Measurements from ENCODE around the gene ZFP28. TPM values are rescaled to one million over a fixed set of nuclear protein-coding genes. Genes with fewer than 3 reads are reported as not detected.

Gene ZFP28
- total RNA-seq, 1 experiment from 2014 or later, result 4.6 TPM

- no peak for TF ChIP-seq PREB (CRISPR knock-in tag; IDR thresholded peaks at IDR 0.05; ENCODE audit: borderline replicate concordance)
- no peak for TF ChIP-seq MYBL2 (CRISPR knock-in tag; IDR thresholded peaks at IDR 0.05)
- TF ChIP-seq ZBTB43 (CRISPR knock-in tag; IDR thresholded peaks at IDR 0.05), result 0 out of 2 replicates have a peak, but pooled peaks have one; percentile 20
- peak; percentile 5; the same call in 1 of the 2 replicates for TF ChIP-seq MAX (CRISPR knock-in tag; IDR thresholded peaks at IDR 0.05)
- no peak for TF ChIP-seq TCF7 (CRISPR knock-in tag; IDR thresholded peaks at IDR 0.05; ENCODE audit: low read depth)
- TF ChIP-seq PRDM15 (CRISPR knock-in tag; IDR thresholded peaks at IDR 0.05), result no peak
Observed at GRCh38 chr19:56595548-56595899, 56.8 kb downstream of the ZFP28 start (continued).

GRCh38 chr19:56596676-56597075 is 57.9 kb downstream of the ZFP28 start:
- H3K27me3 Mint-ChIP-seq (ENCODE audit: low read depth), result peaks cover 19% of the 10 kb centered on the region
- TF ChIP-seq USF1 (CRISPR knock-in tag; IDR thresholded peaks at IDR 0.05), result no peak
- no peak for TF ChIP-seq ZNF317 (CRISPR knock-in tag; IDR thresholded peaks at IDR 0.05; ENCODE audit: borderline replicate concordance, low read depth)
- no peak for TF ChIP-seq NR1H2 (CRISPR knock-in tag; IDR thresholded peaks at IDR 0.05)
- TF ChIP-seq CREB1 (CRISPR knock-in tag; IDR thresholded peaks at IDR 0.05), result no peak
- TF ChIP-seq ELF4 (CRISPR knock-in tag; IDR thresholded peaks at IDR 0.05; ENCODE audit: low read depth), result no peak
- TF ChIP-seq ZNF219 (CRISPR knock-in tag; IDR thresholded peaks at IDR 0.05; ENCODE audit: borderline replicate concordance), result no peak
- no peak for TF ChIP-seq CBFB (CRISPR knock-in tag; IDR thresholded peaks at IDR 0.05; ENCODE audit: low read depth)
- TF ChIP-seq GRHL2 (CRISPR knock-in tag; IDR thresholded peaks at IDR 0.05; ENCODE audit: insufficient replicate concordance, severe bottlenecking), result no peak
- no peak for TF ChIP-seq ESRRA (CRISPR knock-in tag; IDR thresholded peaks at IDR 0.05; ENCODE audit: borderline replicate concordance)
- no peak for TF ChIP-seq CREM (CRISPR knock-in tag; IDR thresholded peaks at IDR 0.05)
- TF ChIP-seq SP1 (CRISPR knock-in tag; conservative IDR thresholded peaks at IDR 0.05), result no peak
- TF ChIP-seq GTF2I (CRISPR knock-in tag; conservative IDR thresholded peaks at IDR 0.05), result no peak
- no peak for TF ChIP-seq SMAD3 (CRISPR knock-in tag; IDR thresholded peaks at IDR 0.05; ENCODE audit: borderline replicate concordance)
- no peak for TF ChIP-seq FOXP1 (CRISPR knock-in tag; IDR thresholded peaks at IDR 0.05; ENCODE audit: borderline replicate concordance)
- no peak for TF ChIP-seq ZMAT4 (CRISPR knock-in tag; IDR thresholded peaks at IDR 0.05)
- TF ChIP-seq EMX1 (CRISPR knock-in tag; IDR thresholded peaks at IDR 0.05), result no peak
- TF ChIP-seq ATF1 (CRISPR knock-in tag; IDR thresholded peaks at IDR 0.05), result no peak
- TF ChIP-seq ATF2 (CRISPR knock-in tag; IDR thresholded peaks at IDR 0.05; ENCODE audit: borderline replicate concordance, low read depth), result no peak
- ChIA-PET CTCF (no interaction called here), POLR2A (no interaction called here)
- peaks cover 24% of the 10 kb centered on the region for H3K36me3 Mint-ChIP-seq
- DNase-seq (ENCODE audit: low spot score) (no peak), ATAC-seq (no peak)
- peak overlapping the region; percentile 92 for H3K4me3 Mint-ChIP-seq
- H3K9me3 Mint-ChIP-seq, result peaks cover 33% of the 10 kb centered on the region
- H3K4me1 Mint-ChIP-seq, result peaks cover 11% of the 10 kb centered on the region
- no peak overlapping the region for H3K27ac Mint-ChIP-seq
